ENCODE results near the gene DLG2. TPM values are rescaled to one million over a fixed set of nuclear protein-coding genes. Genes with fewer than 3 reads are reported as not detected.

DLG2 gene
- total and polyA plus RNA-seq, 9 of the 15 experiments (the other 6 are each of a cell fraction or from before 2014, with no cell fraction given), result 0.52 to 1.6 (median 0.95) TPM

- TF ChIP-seq ZNF274 (IDR thresholded peaks at IDR 0.05; ENCODE audit: borderline replicate concordance, low read depth, low read length) (no peak), ZNF584 (CRISPR knock-in tag; IDR thresholded peaks at IDR 0.05; ENCODE audit: low read depth) (no peak), ZNF407 (IDR thresholded peaks at IDR 0.05; ENCODE audit: low read depth) (no peak), MAFG (tag; conservative IDR thresholded peaks at IDR 0.05) (no peak)
- Histone ChIP-seq H3K79me2 (ENCODE audit: control insufficient read depth, insufficient read depth, low read length) (no peaks in the 10 kb centered on the region), H3K9ac (ENCODE audit: insufficient read depth in 1 of 2, low read depth in 2 of 2, low read length in 2 of 2) (no peak overlapping the region), H3K9me1 (ENCODE audit: control insufficient read depth, insufficient read depth, low read length) (no peaks in the 10 kb centered on the region), H3K9me3 (replicated peaks; ENCODE audit: control insufficient read depth, insufficient read depth, low read depth, low read length) (no peaks in the 10 kb centered on the region), H3K27me3 (ENCODE audit: control insufficient read depth in 2 of 2, insufficient read depth in 2 of 2, low read length in 2 of 2) (no peaks in the 10 kb centered on the region), H3K4me2 (ENCODE audit: insufficient read depth, low read length) (no peak overlapping the region), H4K20me1 (replicated peaks; ENCODE audit: control insufficient read depth, insufficient read depth, low read length) (no peaks in the 10 kb centered on the region), H3K27ac (ENCODE audit: extremely low read depth, low read depth, low read length) (no peak overlapping the region), H3K4me3 (no peak overlapping the region), H2AFZ (ENCODE audit: low read depth, low read length) (no peak overlapping the region), H3K36me3 (ENCODE audit: control insufficient read depth, insufficient read depth, low read length) (no peaks in the 10 kb centered on the region), H3K4me1 (replicated peaks in 1 of 2; ENCODE audit: control insufficient read depth in 2 of 2, insufficient read depth in 2 of 2, low read length in 2 of 2) (no peaks in the 10 kb centered on the region)
- CTCF ChIA-PET (ENCODE audit: low intra/inter-chr PET ratio), result no interaction called here
- intact Hi-C loops (cut with micrococcal nuclease) (no loop called here), in situ Hi-C loops (cut with MboI) (no loop called here)
- no peak for FAIRE-seq
- POLR2A ChIA-PET, result no interaction called here
- no TSS peak for BruUV-seq (replicated peaks)
- DNase-seq (ENCODE audit: extremely low read depth in 1 of 4, low spot score in 3 of 4), result no peak
- no peak for ATAC-seq
Observed at GRCh38 chr11:84522331-84522730, 1104.8 kb downstream of the DLG2 start.

All from K562 (cell line).